CD8-positive, alpha-beta memory T cell (primary cell): Measurements from ENCODE around the gene POU6F2. TPM values are rescaled to one million over a fixed set of nuclear protein-coding genes. Genes with fewer than 3 reads are reported as not detected.

ENCODE experiments used
- CTCF ChIA-PET: fragments of 350-600 bp; sonication (Branson Sonifier 250); formaldehyde crosslinking; loops from one replicate; lab custom pipeline; 2021; ENCODE audit warnings: antibody characterized with exemption; lab: Charles Lee
- POLR2A ChIA-PET: fragments of 350-600 bp; sonication (Branson Sonifier 250); formaldehyde crosslinking; loops from one replicate; lab custom pipeline; 2021; ENCODE audit warnings: antibody characterized with exemption; lab: Charles Lee
- DNase-seq, 5 donors: peaks; one replicate each; pipeline versions ENCODE4 v3.0.0 to v3.0.0-alpha.2; 2020 to 2022; ENCODE audit warnings: mixed read lengths in 1 of 5
- H3K27ac ChIP-seq: one replicate; pipeline ENCODE4 v1.7.0; 2013; ENCODE audit warnings: low read depth, mild to moderate bottlenecking, low read length, moderate library complexity
- H3K27me3 ChIP-seq: 2 replicates; pipeline ENCODE4 v1.7.0; 2013; ENCODE audit warnings: low read length, mild to moderate bottlenecking; ENCODE audit not compliant: insufficient read depth, poor library complexity, severe bottlenecking
- H3K36me3 ChIP-seq: 2 replicates; pipeline ENCODE4 v1.7.0; 2013; ENCODE audit warnings: mild to moderate bottlenecking, low read length, moderate library complexity; ENCODE audit not compliant: insufficient read depth
- H3K4me1 ChIP-seq: 2 replicates; pipeline ENCODE4 v1.7.0; 2013; ENCODE audit warnings: mild to moderate bottlenecking, low read length, moderate library complexity; ENCODE audit not compliant: insufficient read depth
- H3K4me3 ChIP-seq: 2 replicates; pipeline ENCODE4 v1.7.0; 2013; ENCODE audit warnings: mild to moderate bottlenecking, low read length
- H3K9me3 ChIP-seq: 2 replicates; pipeline ENCODE4 v1.7.0; 2013; ENCODE audit warnings: mild to moderate bottlenecking, low read length
- H3K27ac Mint-ChIP-seq, 8 donors: one replicate each; pipeline ENCODE4 v1.8.0; 2020 to 2021; ENCODE audit warnings: mixed read lengths in 8 of 8, mild to moderate bottlenecking in 6 of 8, inconsistent platforms in 3 of 8, moderate library complexity in 3 of 8
- H3K27me3 Mint-ChIP-seq, 2 donors: one replicate each; pipeline ENCODE4 v1.8.0; 2020 to 2021; ENCODE audit warnings: mixed read lengths in 2 of 2, mild to moderate bottlenecking in 1 of 2, moderate library complexity in 1 of 2
- H3K36me3 Mint-ChIP-seq, 3 donors: one replicate each; pipeline ENCODE4 v1.8.0; 2020 to 2021; ENCODE audit warnings: mixed read lengths in 3 of 3, inconsistent platforms in 1 of 3, mild to moderate bottlenecking in 1 of 3
- H3K4me1 Mint-ChIP-seq, 3 donors: one replicate each; pipeline ENCODE4 v1.8.0; 2020 to 2021; ENCODE audit warnings: mixed read lengths in 3 of 3, inconsistent platforms in 1 of 3, mild to moderate bottlenecking in 1 of 3
- H3K4me3 Mint-ChIP-seq, 7 donors: one replicate each; pipeline ENCODE4 v1.8.0; 2020 to 2021; ENCODE audit warnings: mixed read lengths in 7 of 7, mild to moderate bottlenecking in 6 of 7, moderate library complexity in 4 of 7, inconsistent platforms in 2 of 7
- H3K9me3 Mint-ChIP-seq, 5 donors: one replicate each; pipeline ENCODE4 v1.8.0; 2020 to 2022; ENCODE audit warnings: mixed read lengths in 5 of 5, mild to moderate bottlenecking in 3 of 5, moderate library complexity in 2 of 5, inconsistent platforms in 1 of 5
- polyA plus RNA-seq: library from polyadenylated mRNA; unstranded; fragments of 300-500 nt; fragmentation: Illumina TruSeq; gene quantifications from one replicate; pipeline ENCODE4 v1.2.3, GENCODE V29; 2021
- total RNA-seq, 2 experiments: library from RNA; stranded (reverse); gene quantifications; one replicate each; pipeline ENCODE4 v1.2.3, GENCODE V29; 2021

POU6F2 gene
- total and polyA plus RNA-seq, 3 experiments from 2014 or later: not detected

- no peaks in the 10 kb centered on the region for H3K4me1 ChIP-seq
- H3K4me3 Mint-ChIP-seq: no peak overlapping the region
- H3K9me3 Mint-ChIP-seq: no peaks in the 10 kb centered on the region
- H3K36me3 Mint-ChIP-seq: no peaks in the 10 kb centered on the region
- no peaks in the 10 kb centered on the region for H3K27me3 ChIP-seq
- H3K27me3 Mint-ChIP-seq: no peaks in the 10 kb centered on the region
- H3K36me3 ChIP-seq: no peaks in the 10 kb centered on the region
- H3K9me3 ChIP-seq: no peaks in the 10 kb centered on the region
- CTCF ChIA-PET: no interaction called here
- H3K4me3 ChIP-seq: no peak overlapping the region
- DNase-seq: no peak
- POLR2A ChIA-PET: no interaction called here
- no peaks in the 10 kb centered on the region for H3K4me1 Mint-ChIP-seq
- no peak overlapping the region for H3K27ac ChIP-seq
- H3K27ac Mint-ChIP-seq: no peak overlapping the region
Measured at GRCh38 chr7:39260279-39260844, 282.7 kb downstream of the POU6F2 start.

- Mint-ChIP-seq H3K27ac (no peak overlapping the region), H3K4me3 (no peak overlapping the region), H3K27me3 (peaks cover 0 to 1% of the 10 kb centered on the region in 2 donors), H3K4me1 (no peaks in the 10 kb centered on the region), H3K36me3 (no peaks in the 10 kb centered on the region), H3K9me3 (no peaks in the 10 kb centered on the region)
- Histone ChIP-seq H3K9me3 (no peaks in the 10 kb centered on the region), H3K4me1 (no peaks in the 10 kb centered on the region), H3K36me3 (no peaks in the 10 kb centered on the region), H3K27ac (no peak overlapping the region), H3K4me3 (no peak overlapping the region), H3K27me3 (no peaks in the 10 kb centered on the region)
- CTCF ChIA-PET: no interaction called here
- POLR2A ChIA-PET: no interaction called here
- no peak for DNase-seq
Measured at GRCh38 chr7:39261771-39262170, 284.1 kb downstream of the POU6F2 start.

DNA sequence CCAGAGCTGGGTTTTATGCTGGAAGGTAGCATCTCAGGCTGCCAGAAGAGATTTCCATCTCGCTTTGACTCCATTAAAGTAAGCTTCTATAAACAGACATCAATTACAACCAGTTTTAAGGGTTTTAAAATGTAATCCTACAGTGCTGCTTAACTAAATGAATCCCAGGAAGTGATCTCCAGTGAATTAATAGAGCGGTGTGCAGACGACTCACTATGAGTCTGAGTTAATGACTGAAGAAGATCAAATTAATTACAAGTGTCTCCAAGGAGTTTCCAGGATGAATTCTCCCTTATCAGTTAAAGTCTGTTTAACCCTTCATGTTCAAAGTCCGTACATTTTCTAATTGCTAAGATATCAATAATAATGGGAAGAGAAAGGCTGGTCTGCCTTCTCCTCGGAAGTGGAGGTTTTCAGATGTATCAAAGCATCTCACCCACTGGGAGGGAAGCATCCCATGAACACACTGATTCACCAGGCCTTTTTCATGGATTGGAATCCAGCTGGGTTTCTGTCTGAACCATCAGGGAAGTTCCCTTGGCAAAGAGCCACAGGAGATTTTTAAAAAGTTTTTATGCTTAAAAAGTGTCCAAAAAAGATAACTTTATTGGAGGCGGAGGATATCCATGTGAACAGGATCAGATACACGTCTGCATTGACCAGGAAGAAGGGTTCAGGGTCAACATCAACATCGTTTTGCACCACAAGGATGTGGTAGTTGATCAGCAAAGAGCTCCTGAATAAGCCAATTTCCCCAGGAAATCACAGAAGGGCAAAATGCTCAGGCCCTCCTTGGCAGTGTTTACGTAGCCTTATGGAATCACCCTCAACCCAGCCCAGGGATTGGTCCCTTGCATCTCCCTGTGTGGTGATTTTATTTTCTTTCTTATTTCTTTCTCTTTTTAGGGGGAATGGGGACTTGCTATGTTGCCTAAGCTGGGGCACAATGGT, 288.2 kb downstream of the POU6F2 start:
- Histone ChIP-seq H3K4me1 (no peaks in the 10 kb centered on the region), H3K27ac (no peak overlapping the region), H3K36me3 (no peaks in the 10 kb centered on the region), H3K9me3 (no peaks in the 10 kb centered on the region), H3K27me3 (no peaks in the 10 kb centered on the region), H3K4me3 (no peak overlapping the region)
- ChIA-PET CTCF (no interaction called here), POLR2A (no interaction called here)
- Mint-ChIP-seq H3K4me3 (no peak overlapping the region), H3K27me3 (peaks cover 0 to 15% of the 10 kb centered on the region in 2 donors), H3K36me3 (no peaks in the 10 kb centered on the region), H3K4me1 (no peaks in the 10 kb centered on the region), H3K27ac (no peak overlapping the region), H3K9me3 (no peaks in the 10 kb centered on the region)
- DNase-seq: no peak

- ChIA-PET POLR2A (no interaction called here), CTCF (no interaction called here)
- H3K36me3 ChIP-seq: no peaks in the 10 kb centered on the region
- no peak overlapping the region for H3K27ac Mint-ChIP-seq
- H3K27ac ChIP-seq: no peak overlapping the region
- no peak for DNase-seq
- no peaks in the 10 kb centered on the region for H3K36me3 Mint-ChIP-seq
- H3K4me3 ChIP-seq: no peak overlapping the region
- H3K27me3 Mint-ChIP-seq: peaks cover 0 to 15% of the 10 kb centered on the region in 2 donors
- H3K4me1 Mint-ChIP-seq: no peaks in the 10 kb centered on the region
- H3K27me3 ChIP-seq: no peaks in the 10 kb centered on the region
- no peaks in the 10 kb centered on the region for H3K4me1 ChIP-seq
- no peak overlapping the region for H3K4me3 Mint-ChIP-seq
- no peaks in the 10 kb centered on the region for H3K9me3 Mint-ChIP-seq
- no peaks in the 10 kb centered on the region for H3K9me3 ChIP-seq
Measured at GRCh38 chr7:39269034-39269433, 291.3 kb downstream of the POU6F2 start.

- H3K4me1 ChIP-seq: no peaks in the 10 kb centered on the region
- POLR2A ChIA-PET: no interaction called here
Measured at GRCh38 chr7:39270018-39270417, 292.3 kb downstream of the POU6F2 start.

GRCh38 chr7:39271402-39271801, 293.7 kb downstream of the POU6F2 start:
- Histone ChIP-seq H3K9me3 (no peaks in the 10 kb centered on the region), H3K36me3 (no peaks in the 10 kb centered on the region), H3K27me3 (no peaks in the 10 kb centered on the region), H3K27ac (no peak overlapping the region), H3K4me3 (no peak overlapping the region), H3K4me1 (no peaks in the 10 kb centered on the region)
- Mint-ChIP-seq H3K4me3 (no peak overlapping the region), H3K27me3 (peaks cover 0 to 15% of the 10 kb centered on the region in 2 donors), H3K4me1 (no peaks in the 10 kb centered on the region), H3K36me3 (no peaks in the 10 kb centered on the region), H3K9me3 (no peaks in the 10 kb centered on the region), H3K27ac (no peak overlapping the region)
- DNase-seq: no peak
- CTCF ChIA-PET: no interaction called here
- POLR2A ChIA-PET: no interaction called here

More at GRCh38 chr7:39270018-39270417, 292.3 kb downstream of the POU6F2 start:
- Mint-ChIP-seq H3K9me3 (no peaks in the 10 kb centered on the region), H3K27ac (no peak overlapping the region), H3K4me3 (no peak overlapping the region), H3K4me1 (no peaks in the 10 kb centered on the region), H3K36me3 (no peaks in the 10 kb centered on the region), H3K27me3 (peaks cover 0 to 15% of the 10 kb centered on the region in 2 donors)
- H3K27me3 ChIP-seq: no peaks in the 10 kb centered on the region
- H3K36me3 ChIP-seq: no peaks in the 10 kb centered on the region
- no peak overlapping the region for H3K4me3 ChIP-seq
- CTCF ChIA-PET: no interaction called here
- H3K27ac ChIP-seq: no peak overlapping the region
- H3K9me3 ChIP-seq: no peaks in the 10 kb centered on the region
- no peak for DNase-seq

DNA sequence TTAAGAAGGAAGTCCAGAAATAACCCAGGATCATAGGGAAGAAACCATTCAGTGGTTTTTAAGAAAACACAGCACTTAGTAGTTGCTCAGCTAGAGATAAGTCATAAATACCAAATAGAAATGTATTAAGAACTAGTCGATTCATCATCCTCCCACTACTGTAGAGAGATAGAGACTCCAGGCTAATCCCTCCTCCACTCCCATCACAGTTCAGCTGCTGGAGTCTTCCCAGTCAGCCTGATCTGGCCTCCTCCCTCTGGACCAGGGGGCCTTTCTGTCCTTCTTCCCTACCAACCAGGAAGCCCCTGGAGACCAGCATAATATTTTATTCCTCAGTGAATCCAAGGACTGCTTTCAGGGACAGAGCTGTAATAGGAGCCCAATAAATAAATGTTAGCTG, 294.4 kb downstream of the POU6F2 start:
- no peaks in the 10 kb centered on the region for H3K36me3 ChIP-seq

DNA sequence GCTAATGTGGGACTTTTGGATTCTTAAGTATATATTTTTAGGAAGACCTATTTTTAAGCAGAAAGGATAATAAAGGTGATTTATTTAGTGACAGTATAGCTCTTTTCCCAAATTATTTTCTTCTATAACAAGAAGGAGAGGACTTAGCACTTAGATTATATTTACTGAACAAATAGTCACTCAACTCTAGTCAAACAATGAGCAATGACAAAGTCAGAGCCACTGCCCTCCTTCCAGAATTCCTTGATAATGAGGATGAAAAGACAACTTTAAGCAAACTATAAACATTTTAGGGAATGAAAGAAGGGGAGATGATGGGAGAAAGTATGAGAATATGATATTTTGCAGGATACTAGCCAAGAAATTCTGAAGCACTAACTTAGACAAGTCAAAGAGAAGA, 295.0 kb downstream of the POU6F2 start:
- Histone ChIP-seq H3K27me3 (no peaks in the 10 kb centered on the region), H3K4me1 (no peaks in the 10 kb centered on the region), H3K36me3 (no peaks in the 10 kb centered on the region), H3K4me3 (no peak overlapping the region), H3K27ac (no peak overlapping the region), H3K9me3 (no peaks in the 10 kb centered on the region)
- CTCF ChIA-PET: no interaction called here
- H3K27me3 Mint-ChIP-seq: peaks cover 0 to 11% of the 10 kb centered on the region in 2 donors
- H3K27ac Mint-ChIP-seq: no peak overlapping the region
- no peak for DNase-seq
- H3K4me1 Mint-ChIP-seq: no peaks in the 10 kb centered on the region
- no peaks in the 10 kb centered on the region for H3K9me3 Mint-ChIP-seq
- H3K4me3 Mint-ChIP-seq: no peak overlapping the region
- no peaks in the 10 kb centered on the region for H3K36me3 Mint-ChIP-seq
- POLR2A ChIA-PET: no interaction called here

More for the DNA sequence above, 294.4 kb downstream of the POU6F2 start:
- ChIA-PET CTCF (no interaction called here), POLR2A (no interaction called here)
- Mint-ChIP-seq H3K27me3 (peaks cover 0 to 11% of the 10 kb centered on the region in 2 donors), H3K9me3 (no peaks in the 10 kb centered on the region), H3K36me3 (no peaks in the 10 kb centered on the region), H3K27ac (no peak overlapping the region), H3K4me3 (no peak overlapping the region), H3K4me1 (no peaks in the 10 kb centered on the region)
- Histone ChIP-seq H3K4me1 (no peaks in the 10 kb centered on the region), H3K9me3 (no peaks in the 10 kb centered on the region), H3K27me3 (no peaks in the 10 kb centered on the region), H3K27ac (no peak overlapping the region), H3K4me3 (no peak overlapping the region)
- DNase-seq: no peak
